HepG2 (cell line): Measurements from ENCODE around the gene DHX34.

Experiments
- SIX1 ChIP-seq: sonication (generic); formaldehyde crosslinking; IDR thresholded peaks from 2 replicates; pipeline ENCODE4 v1.4.0; 2020; ENCODE audit warnings: missing genetic modification reagents, borderline replicate concordance
- YY1 ChIP-seq: IDR thresholded peaks from 2 replicates; pipeline ENCODE4 v1.6.1; 2011; ENCODE audit warnings: low read length, low read depth, moderate library complexity, mild to moderate bottlenecking; ENCODE audit not compliant: insufficient read depth, insufficient replicate concordance

DNA sequence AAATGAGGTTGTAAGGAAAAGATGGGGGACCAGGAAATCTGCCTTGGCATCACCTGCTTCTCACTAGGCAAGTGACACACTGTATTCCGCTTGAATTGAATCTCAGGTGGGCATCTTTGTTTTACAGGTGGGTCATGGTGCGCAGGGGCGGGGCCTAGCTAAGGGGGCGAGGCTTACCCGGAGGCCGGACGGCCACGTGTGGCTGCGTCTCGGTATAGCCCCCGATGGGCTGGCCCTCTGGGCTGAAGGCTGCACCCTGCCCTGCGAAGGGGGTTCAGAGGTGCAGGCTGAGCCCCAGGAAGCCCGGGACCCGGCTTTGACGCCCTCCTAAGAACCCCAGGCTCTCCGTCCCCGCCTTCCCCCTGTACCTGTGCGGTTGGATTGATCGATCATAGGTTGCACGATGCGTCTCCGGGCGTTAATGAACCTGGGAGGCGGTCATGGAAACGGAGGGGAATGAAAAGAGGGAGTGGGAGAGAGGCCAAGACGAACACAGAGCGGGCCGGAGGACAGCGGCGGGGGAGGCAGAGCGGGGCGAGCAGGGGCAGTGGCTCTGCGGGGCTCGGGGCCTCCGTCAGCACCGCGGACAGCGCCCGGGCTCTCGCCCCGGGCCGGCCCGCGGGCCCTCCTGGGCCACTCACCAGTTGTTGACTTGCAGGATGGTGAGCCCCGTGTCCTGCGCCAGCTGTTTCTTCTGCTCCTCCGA lies 57.7 kb downstream of the DHX34 start:
- no peak for TF ChIP-seq YY1
- TF ChIP-seq SIX1 (CRISPR knock-in tag) = no peak
